Mesenchymal stem cell (in vitro differentiated cells and primary cell): ENCODE measurements around the gene FKBP14.
A peak's percentile ranks its signal among the peaks of the same experiment; 100 is the strongest.

Experiments used
- DNase-seq: peaks from one replicate; pipeline ENCODE4 v3.0.0-alpha.2; 2013
- H2AFZ ChIP-seq: one replicate; pipeline ENCODE4 v1.6.1; 2013; ENCODE audit warnings: low read depth, mild to moderate bottlenecking, control low read depth, inconsistent platforms, low read length, moderate library complexity
- H2AK5ac ChIP-seq: 2 replicates; pipeline ENCODE4 v1.6.1; 2013; ENCODE audit warnings: low read length, moderate library complexity, mild to moderate bottlenecking, inconsistent platforms; ENCODE audit not compliant: severe bottlenecking
- H2BK120ac ChIP-seq: one replicate; pipeline ENCODE4 v1.6.1; 2013; ENCODE audit warnings: low read depth, mild to moderate bottlenecking, inconsistent platforms, low read length, moderate library complexity
- H2BK12ac ChIP-seq, 2 experiments: one replicate each; pipeline ENCODE4 v1.6.1; 2013; ENCODE audit warnings: inconsistent platforms in 2 of 2, low read length in 2 of 2, mild to moderate bottlenecking in 2 of 2, moderate library complexity in 2 of 2, control low read depth in 1 of 2
- H2BK15ac ChIP-seq: one replicate; pipeline ENCODE4 v1.6.1; 2013; ENCODE audit warnings: mild to moderate bottlenecking, low read depth, inconsistent platforms; ENCODE audit not compliant: poor library complexity, severe bottlenecking
- H2BK5ac ChIP-seq: 2 replicates; pipeline ENCODE4 v1.6.1; 2013; ENCODE audit warnings: low read depth, mild to moderate bottlenecking, low read length, control low read depth, inconsistent platforms; ENCODE audit not compliant: poor library complexity, severe bottlenecking
- H3K14ac ChIP-seq, 2 experiments: one replicate each; pipeline ENCODE4 v1.6.1; 2013; ENCODE audit warnings: inconsistent platforms in 2 of 2, low read length in 2 of 2, control low read depth in 1 of 2, mild to moderate bottlenecking in 1 of 2, moderate library complexity in 1 of 2
- H3K18ac ChIP-seq, 2 experiments: one replicate each; pipeline ENCODE4 v1.6.1; 2013; ENCODE audit warnings: inconsistent platforms in 2 of 2, low read length in 2 of 2, control low read depth in 1 of 2, low read depth in 1 of 2, mild to moderate bottlenecking in 1 of 2
- H3K23ac ChIP-seq, 2 experiments: one replicate each; pipeline ENCODE4 v1.6.1; 2013; ENCODE audit warnings: inconsistent platforms in 2 of 2, low read length in 2 of 2, mild to moderate bottlenecking in 2 of 2, moderate library complexity in 2 of 2, control low read depth in 1 of 2
- H3K27ac ChIP-seq: 2 replicates; pipeline ENCODE4 v1.5.1; 2013; ENCODE audit warnings: mild to moderate bottlenecking, moderate library complexity, low read length, control low read depth, inconsistent platforms; ENCODE audit not compliant: poor library complexity, severe bottlenecking
- H3K27me3 ChIP-seq, 2 experiments: 2 replicates each; pipeline versions ENCODE4 v1.6.1 to v1.7.0; 2013; ENCODE audit warnings: low read length in 2 of 2, mild to moderate bottlenecking in 2 of 2, moderate library complexity in 2 of 2, control low read depth in 1 of 2, inconsistent platforms in 1 of 2; ENCODE audit not compliant: control insufficient read depth in 1 of 2, insufficient read depth in 1 of 2
- H3K36me3 ChIP-seq, 2 experiments: 2 replicates each; pipeline versions ENCODE4 v1.6.1 to v1.7.0; 2013; ENCODE audit warnings: low read length in 2 of 2, control low read depth in 1 of 2, inconsistent platforms in 1 of 2, low read depth in 1 of 2, mild to moderate bottlenecking in 1 of 2; ENCODE audit not compliant: insufficient read depth in 2 of 2, control insufficient read depth in 1 of 2
- H3K4ac ChIP-seq, 2 experiments: one replicate each; pipeline ENCODE4 v1.6.1; 2013; ENCODE audit warnings: inconsistent platforms in 2 of 2, low read length in 2 of 2, mild to moderate bottlenecking in 2 of 2, moderate library complexity in 2 of 2, control low read depth in 1 of 2, low read depth in 1 of 2
- H3K4me1 ChIP-seq: 2 replicates; pipeline ENCODE4 v1.6.1; 2013; ENCODE audit warnings: low read depth, low read length, control low read depth; ENCODE audit not compliant: control insufficient read depth, insufficient read depth
- H3K4me2 ChIP-seq: 2 replicates; pipeline ENCODE4 v1.6.1; 2013; ENCODE audit warnings: low read length, mild to moderate bottlenecking, inconsistent platforms; ENCODE audit not compliant: poor library complexity, severe bottlenecking
- H3K4me3 ChIP-seq, 2 experiments: 2 replicates each; pipeline versions ENCODE4 v1.5.1 to v1.7.0; 2013; ENCODE audit warnings: low read length in 2 of 2, mild to moderate bottlenecking in 2 of 2, control low read depth in 1 of 2, low read depth in 1 of 2; ENCODE audit not compliant: insufficient read depth in 1 of 2
- H3K79me1 ChIP-seq: replicated peaks from 2 replicates; pipeline ENCODE4 v1.6.1; 2013; ENCODE audit warnings: mild to moderate bottlenecking, control low read depth, low read length, inconsistent platforms; ENCODE audit not compliant: poor library complexity, severe bottlenecking
- H3K9ac ChIP-seq: 2 replicates; pipeline ENCODE4 v1.7.0; 2013; ENCODE audit warnings: mild to moderate bottlenecking, low read length, moderate library complexity
- H3K9me3 ChIP-seq: 2 replicates; pipeline ENCODE4 v1.7.0; 2013; ENCODE audit warnings: mild to moderate bottlenecking, low read length; ENCODE audit not compliant: control insufficient read depth
- H4K8ac ChIP-seq: one replicate; pipeline ENCODE4 v1.6.1; 2013; ENCODE audit warnings: inconsistent platforms, mild to moderate bottlenecking, low read length, moderate library complexity
- H4K91ac ChIP-seq: one replicate; pipeline ENCODE4 v1.6.1; 2013; ENCODE audit warnings: mild to moderate bottlenecking, low read length, inconsistent platforms
- WGBS: methylation state at CpG from one replicate; pipeline ENCODE4 v1.1.7; 2013; ENCODE audit warnings: mixed read lengths; 5-methylcytosine and 5-hydroxymethylcytosine counted together

The FKBP14 gene

GRCh38 chr7:30028216-30028748 is 1.8 kb upstream of the FKBP14 start, which contains the start of gene PLEKHA8:
Gene PLEKHA8 (plus strand): TSS chr7:30028412. CDS start chr7:30028763, 351 bp downstream.
- Histone ChIP-seq H3K9ac (peak within 1 kb of the TSS; percentile 97), H2AFZ (peak within 1 kb of the TSS; percentile 89), H2AK5ac (no peak within 1 kb of the TSS), H3K4me3 (peak within 1 kb of the TSS; percentile 95 to 97), H3K23ac (peak within 1 kb of the TSS in 1 of 2 experiments; percentile 70), H3K4me2 (peak within 1 kb of the TSS; percentile 81), H2BK5ac (no peak within 1 kb of the TSS), H3K18ac (peak within 1 kb of the TSS; percentile 37 to 92), H2BK12ac (peak within 1 kb of the TSS in 1 of 2 experiments; percentile 29), H2BK120ac (no peak within 1 kb of the TSS), H3K14ac (peak within 1 kb of the TSS in 1 of 2 experiments; percentile 96), H3K9me3 (no peaks in the 10 kb centered on the region), H3K79me1 (peaks cover 14% of the 10 kb centered on the region), H3K4me1 (peaks cover 4% of the 10 kb centered on the region), H3K4ac (peak within 1 kb of the TSS; percentile 51 to 76), H2BK15ac (peak within 1 kb of the TSS; percentile 91), H3K27me3 (no peaks in the 10 kb centered on the region), H3K36me3 (no peaks in the 10 kb centered on the region), H3K27ac (peak within 1 kb of the TSS; percentile 94), H4K8ac (peak within 1 kb of the TSS; percentile 67), H4K91ac (peak within 1 kb of the TSS; percentile 90)
- DNase-seq = peak; percentile 88
- WGBS = under 1% methylated on average over 40 of the region's 70 CpGs

GRCh38 chr7:30027740-30028215 is 1.3 kb upstream of the FKBP14 start:
- Histone ChIP-seq H3K4ac (no peak overlapping the region), H3K36me3 (no peaks in the 10 kb centered on the region), H3K14ac (no peak overlapping the region), H3K9ac (peak overlapping the region; percentile 97), H2AK5ac (no peak overlapping the region), H3K27ac (peak overlapping the region; percentile 31), H3K4me3 (peak overlapping the region; percentile 95 to 97), H2BK120ac (no peak overlapping the region), H3K9me3 (no peaks in the 10 kb centered on the region), H3K79me1 (peaks cover 16% of the 10 kb centered on the region), H2BK12ac (peak overlapping the region in 1 of 2 experiments; percentile 29), H4K91ac (no peak overlapping the region), H3K27me3 (no peaks in the 10 kb centered on the region), H3K23ac (no peak overlapping the region), H4K8ac (no peak overlapping the region), H3K4me1 (peaks cover 4% of the 10 kb centered on the region), H3K4me2 (peak overlapping the region; percentile 81), H2AFZ (peak overlapping the region; percentile 75), H3K18ac (peak overlapping the region in 1 of 2 experiments; percentile 28), H2BK5ac (no peak overlapping the region), H2BK15ac (no peak overlapping the region)
- DNase-seq = no peak
- 8% methylated on average over 8 of the region's 9 CpGs for WGBS

GRCh38 chr7:30027065-30027456 is 559 bp upstream of the FKBP14 start:
- Histone ChIP-seq H3K4me2 (peak overlapping the region; percentile 80), H3K36me3 (no peaks in the 10 kb centered on the region), H2BK120ac (no peak overlapping the region), H2BK5ac (no peak overlapping the region), H3K27me3 (no peaks in the 10 kb centered on the region), H2AK5ac (no peak overlapping the region), H3K18ac (peak overlapping the region in 1 of 2 experiments; percentile 72), H4K91ac (no peak overlapping the region), H3K27ac (peak overlapping the region; percentile 94), H2BK15ac (no peak overlapping the region), H3K14ac (no peak overlapping the region), H3K9me3 (no peaks in the 10 kb centered on the region), H3K4me3 (peak overlapping the region; percentile 39 to 97), H2AFZ (peak overlapping the region; percentile 54), H3K9ac (peak overlapping the region; percentile 97), H3K23ac (no peak overlapping the region), H3K4me1 (peaks cover 3% of the 10 kb centered on the region), H3K4ac (no peak overlapping the region), H3K79me1 (peaks cover 16% of the 10 kb centered on the region), H2BK12ac (no peak overlapping the region), H4K8ac (no peak overlapping the region)
- DNase-seq = no peak
- 0% methylated on average over 2 of the region's 10 CpGs for WGBS

GRCh38 chr7:30023524-30023923 is 3.0 kb downstream of the FKBP14 start:
- WGBS = 98% methylated on average over 5 of the region's 6 CpGs
- H3K4me3 ChIP-seq = no peak overlapping the region

More at GRCh38 chr7:30023524-30023923, 3.0 kb downstream of the FKBP14 start:
- Histone ChIP-seq H3K27me3 (no peaks in the 10 kb centered on the region), H4K91ac (no peak overlapping the region), H3K18ac (no peak overlapping the region), H2BK5ac (no peak overlapping the region), H2BK12ac (no peak overlapping the region), H2BK120ac (no peak overlapping the region), H2AK5ac (no peak overlapping the region), H3K36me3 (no peaks in the 10 kb centered on the region), H4K8ac (no peak overlapping the region), H3K4ac (no peak overlapping the region), H3K14ac (no peak overlapping the region), H3K4me1 (no peaks in the 10 kb centered on the region), H3K27ac (no peak overlapping the region), H3K9me3 (no peaks in the 10 kb centered on the region), H2AFZ (no peak overlapping the region), H3K23ac (no peak overlapping the region), H3K79me1 (peaks cover 10% of the 10 kb centered on the region), H3K9ac (no peak overlapping the region), H3K4me2 (no peak overlapping the region), H2BK15ac (no peak overlapping the region)
- DNase-seq = no peak
